Endodermal cell (in vitro differentiated cells): Measurements from ENCODE around the gene PLSCR4. TPM values are rescaled to one million over a fixed set of nuclear protein-coding genes. Genes with fewer than 3 reads are reported as not detected.

Experiments
- DNase-seq: peaks from one replicate; pipeline ENCODE4 v3.0.0-alpha.2; 2017
- H3K27ac ChIP-seq: 2 replicates; pipeline ENCODE4 v1.5.1; 2013; ENCODE audit warnings: mild to moderate bottlenecking, low read depth, low read length, moderate library complexity
- H3K27me3 ChIP-seq: 2 replicates; pipeline ENCODE4 v1.6.1; 2013; ENCODE audit warnings: mild to moderate bottlenecking, low read length, moderate library complexity; ENCODE audit not compliant: insufficient read depth, control insufficient read depth, poor library complexity, severe bottlenecking
- H3K36me3 ChIP-seq: 2 replicates; pipeline ENCODE4 v1.7.0; 2013; ENCODE audit warnings: mild to moderate bottlenecking, low read length, moderate library complexity; ENCODE audit not compliant: control insufficient read depth, insufficient read depth
- H3K4me1 ChIP-seq: one replicate; pipeline ENCODE4 v1.7.0; 2013; ENCODE audit warnings: low read length; ENCODE audit not compliant: control insufficient read depth, insufficient read depth
- H3K4me3 ChIP-seq: 2 replicates; pipeline ENCODE4 v1.5.1; 2013; ENCODE audit warnings: mild to moderate bottlenecking, low read length, moderate library complexity
- H3K9ac ChIP-seq: 2 replicates; pipeline ENCODE4 v1.6.1; 2013; ENCODE audit warnings: mild to moderate bottlenecking, low read length, moderate library complexity; ENCODE audit not compliant: poor library complexity, severe bottlenecking; ENCODE audit errors: extremely low read depth
- H3K9me3 ChIP-seq: 2 replicates; pipeline ENCODE4 v1.6.1; 2013; ENCODE audit warnings: mild to moderate bottlenecking, low read length, moderate library complexity; ENCODE audit not compliant: control insufficient read depth
- H3K27ac Mint-ChIP-seq: 2 replicates; pipeline ENCODE4 v1.8.0; 2020; ENCODE audit warnings: mixed read lengths
- H3K27me3 Mint-ChIP-seq: 2 replicates; pipeline ENCODE4 v1.8.0; 2021; ENCODE audit warnings: mild to moderate bottlenecking, mixed read lengths; ENCODE audit not compliant: insufficient read depth
- H3K36me3 Mint-ChIP-seq: 2 replicates; pipeline ENCODE4 v1.8.0; 2020; ENCODE audit warnings: low read depth, mixed read lengths
- H3K4me1 Mint-ChIP-seq: 2 replicates; pipeline ENCODE4 v1.8.0; 2020; ENCODE audit warnings: mixed read lengths
- H3K4me3 Mint-ChIP-seq: 2 replicates; pipeline ENCODE4 v1.8.0; 2020; ENCODE audit warnings: mild to moderate bottlenecking, moderate library complexity, mixed read lengths
- H3K9me3 Mint-ChIP-seq: 2 replicates; pipeline ENCODE4 v1.8.0; 2020; ENCODE audit warnings: mild to moderate bottlenecking, mixed read lengths
- WGBS, 2 experiments: methylation state at CpG; one replicate each; pipeline versions ENCODE4 v1.1.5 to v1.1.7; 2013; ENCODE audit warnings: missing lambda C conversion rate in 2 of 2, mixed read lengths in 1 of 2; ENCODE audit not compliant: insufficient coverage in 1 of 2, insufficient read length in 1 of 2; 5-methylcytosine and 5-hydroxymethylcytosine counted together
- total RNA-seq, 2 donors: library from RNA; stranded (reverse); fragmentation: NEBNext Ultra II Directional in 1 of 2; extraction: Animal tissue kit (Norgen Biotek cat#: 25700) in 1 of 2; gene quantifications; 2 replicates in 1 of 2; 3 replicates in 1 of 2; pipeline ENCODE4 v1.2.1, GENCODE V29; 2021
- TF ChIP-seq, protein P1 (sequence below): fragments of 200-600 bp; sonication (generic); conservative IDR thresholded peaks from 2 replicates; pipeline ENCODE4 v1.5.0; 2021; ENCODE audit warnings: antibody characterized with exemption, mild to moderate bottlenecking

PLSCR4 gene
- total RNA-seq, 2 donors from 2014 or later: 9.3 to 12.3 TPM

DNA sequence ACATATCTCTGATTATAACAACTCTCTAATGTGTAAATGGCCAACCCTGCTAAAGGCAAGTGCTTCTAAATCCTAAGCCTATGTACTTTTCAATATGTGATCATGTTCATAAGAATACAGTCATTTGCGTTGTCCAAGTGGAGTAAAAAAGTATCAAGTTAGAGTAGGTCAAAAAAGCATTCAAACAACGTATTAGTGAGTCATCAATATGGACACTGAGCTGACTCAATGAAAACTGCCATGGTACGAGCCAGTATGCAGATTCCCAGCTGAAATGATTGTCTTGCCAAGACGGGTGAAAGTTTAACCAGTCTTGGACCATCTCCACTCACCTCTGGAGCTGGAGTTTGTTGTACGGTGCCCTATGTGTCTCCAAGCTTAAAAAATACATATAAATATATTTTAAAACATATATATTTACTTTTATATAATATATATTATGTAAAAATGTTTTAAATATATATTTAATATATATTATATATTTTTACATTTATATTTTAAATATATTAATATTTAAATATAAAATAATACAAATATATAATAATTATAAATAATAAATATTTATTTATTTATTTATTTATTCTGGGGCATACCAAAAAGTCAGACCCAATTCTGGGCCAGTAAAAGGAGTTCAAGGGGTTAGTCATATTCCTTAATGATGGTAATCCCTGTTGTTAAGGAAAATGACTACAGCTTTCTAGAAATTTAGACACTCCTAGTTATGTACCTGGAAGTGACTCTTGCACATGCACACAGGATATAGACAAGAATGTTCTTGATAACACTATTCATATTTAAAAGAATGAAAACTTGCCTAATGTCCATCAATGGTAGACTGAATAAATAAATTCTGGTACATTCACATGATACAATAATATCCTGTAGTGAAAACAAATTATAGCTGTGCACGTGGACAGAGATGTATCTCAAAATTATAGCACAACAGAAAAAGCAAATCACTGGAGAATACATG lies 27.2 kb downstream of the PLSCR4 start:
- no peak overlapping the region for H3K4me3 Mint-ChIP-seq
- H3K36me3 Mint-ChIP-seq: peaks cover 29% of the 10 kb centered on the region
- H3K4me3 ChIP-seq: no peak overlapping the region
- no peaks in the 10 kb centered on the region for H3K27me3 ChIP-seq
- H3K4me1 ChIP-seq: peaks cover 3% of the 10 kb centered on the region
- no peak for DNase-seq
- H3K9ac ChIP-seq: no peak overlapping the region
- peaks cover 30% of the 10 kb centered on the region for H3K4me1 Mint-ChIP-seq
- 93 to 98% methylated on average over 4 to 5 of the region's 6 CpGs for WGBS, 2 experiments
- peaks cover 20% of the 10 kb centered on the region for H3K9me3 Mint-ChIP-seq
- no peaks in the 10 kb centered on the region for H3K36me3 ChIP-seq
- H3K27ac Mint-ChIP-seq: no peak overlapping the region
- H3K27ac ChIP-seq: no peak overlapping the region
- peaks cover 5% of the 10 kb centered on the region for H3K9me3 ChIP-seq
- TF ChIP-seq, protein P1, sequence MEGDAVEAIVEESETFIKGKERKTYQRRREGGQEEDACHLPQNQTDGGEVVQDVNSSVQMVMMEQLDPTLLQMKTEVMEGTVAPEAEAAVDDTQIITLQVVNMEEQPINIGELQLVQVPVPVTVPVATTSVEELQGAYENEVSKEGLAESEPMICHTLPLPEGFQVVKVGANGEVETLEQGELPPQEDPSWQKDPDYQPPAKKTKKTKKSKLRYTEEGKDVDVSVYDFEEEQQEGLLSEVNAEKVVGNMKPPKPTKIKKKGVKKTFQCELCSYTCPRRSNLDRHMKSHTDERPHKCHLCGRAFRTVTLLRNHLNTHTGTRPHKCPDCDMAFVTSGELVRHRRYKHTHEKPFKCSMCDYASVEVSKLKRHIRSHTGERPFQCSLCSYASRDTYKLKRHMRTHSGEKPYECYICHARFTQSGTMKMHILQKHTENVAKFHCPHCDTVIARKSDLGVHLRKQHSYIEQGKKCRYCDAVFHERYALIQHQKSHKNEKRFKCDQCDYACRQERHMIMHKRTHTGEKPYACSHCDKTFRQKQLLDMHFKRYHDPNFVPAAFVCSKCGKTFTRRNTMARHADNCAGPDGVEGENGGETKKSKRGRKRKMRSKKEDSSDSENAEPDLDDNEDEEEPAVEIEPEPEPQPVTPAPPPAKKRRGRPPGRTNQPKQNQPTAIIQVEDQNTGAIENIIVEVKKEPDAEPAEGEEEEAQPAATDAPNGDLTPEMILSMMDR: no peak
- H3K27me3 Mint-ChIP-seq: no peaks in the 10 kb centered on the region

DNA sequence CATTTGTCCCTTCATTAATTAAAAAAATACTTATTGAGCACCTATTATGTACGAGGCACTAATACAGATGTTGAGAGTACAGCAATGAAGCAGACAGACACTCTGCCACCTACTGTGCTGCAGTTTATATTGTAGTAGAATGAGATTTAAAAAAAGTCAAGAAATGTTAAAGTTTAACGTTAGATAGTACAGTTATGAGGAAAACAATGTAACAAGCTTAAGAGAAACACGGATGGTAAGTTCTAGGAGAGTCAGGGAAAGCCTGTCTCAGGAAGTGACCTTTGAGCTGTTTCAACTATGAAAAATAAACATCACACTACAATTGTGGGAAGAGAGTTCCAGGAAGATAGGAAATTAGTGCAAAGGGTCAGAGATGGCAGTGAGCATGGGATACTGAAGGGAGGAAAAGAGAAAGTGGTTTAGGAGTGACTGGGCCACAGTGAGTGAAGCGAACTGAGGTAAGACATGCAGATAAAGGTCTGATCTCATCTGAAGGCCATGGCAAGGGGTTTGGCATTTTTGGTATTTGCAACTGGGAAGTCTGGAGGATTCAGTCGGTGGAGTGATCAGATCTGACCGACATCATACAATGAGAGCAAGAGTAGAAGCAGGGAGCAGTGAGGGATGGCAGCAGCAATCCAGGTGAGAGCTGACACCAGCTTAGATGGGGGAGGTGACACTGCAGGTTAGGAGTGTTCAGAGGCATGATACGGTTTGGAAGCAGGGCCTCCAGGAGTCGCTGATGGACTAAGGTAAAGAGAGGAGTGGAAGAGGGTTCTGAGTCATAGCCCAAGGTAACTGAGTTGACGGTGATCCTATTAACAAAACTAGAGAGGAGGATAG lies 28.5 kb downstream of the PLSCR4 start:
- Mint-ChIP-seq H3K27ac (peak overlapping the region; percentile 15), H3K4me3 (no peak overlapping the region), H3K27me3 (no peaks in the 10 kb centered on the region), H3K4me1 (peaks cover 20% of the 10 kb centered on the region), H3K36me3 (peaks cover 32% of the 10 kb centered on the region), H3K9me3 (peaks cover 20% of the 10 kb centered on the region)
- Histone ChIP-seq H3K4me1 (peaks cover 3% of the 10 kb centered on the region), H3K36me3 (no peaks in the 10 kb centered on the region), H3K9ac (no peak overlapping the region), H3K9me3 (peaks cover 5% of the 10 kb centered on the region), H3K4me3 (no peak overlapping the region), H3K27ac (no peak overlapping the region), H3K27me3 (no peaks in the 10 kb centered on the region)
- TF ChIP-seq, protein P1: peak; percentile 67
- WGBS, 2 experiments: 79 to 84% methylated on average over 7 to 9 of the region's 9 CpGs
- DNase-seq: peak; percentile 81

DNA sequence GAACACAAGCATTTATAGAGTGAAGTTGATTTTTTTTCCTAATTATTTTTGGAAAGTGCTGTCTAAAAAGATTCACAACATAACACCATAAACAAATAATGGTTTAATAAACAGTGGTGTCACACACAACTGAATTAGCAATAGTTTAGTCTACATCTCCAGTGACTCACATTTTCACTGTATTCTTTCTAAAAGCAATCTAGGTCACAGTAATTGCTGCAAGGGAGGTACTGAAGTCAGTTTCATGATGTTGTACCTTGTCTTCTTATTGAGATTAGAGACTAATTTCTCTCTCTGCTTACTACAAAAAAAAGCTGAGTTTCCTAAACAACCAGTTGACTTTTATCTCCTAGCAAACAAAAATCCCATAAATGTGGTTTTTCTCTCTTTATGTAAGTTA lies 29.6 kb downstream of the PLSCR4 start:
- H3K9ac ChIP-seq: no peak overlapping the region
- H3K9me3 ChIP-seq: peaks cover 5% of the 10 kb centered on the region
- Mint-ChIP-seq H3K9me3 (peaks cover 20% of the 10 kb centered on the region), H3K4me3 (no peak overlapping the region), H3K36me3 (peaks cover 32% of the 10 kb centered on the region), H3K4me1 (peaks cover 14% of the 10 kb centered on the region), H3K27ac (no peak overlapping the region), H3K27me3 (no peaks in the 10 kb centered on the region)
- no peak overlapping the region for H3K4me3 ChIP-seq
- TF ChIP-seq, protein P1: no peak
- H3K36me3 ChIP-seq: no peaks in the 10 kb centered on the region
- peaks cover 3% of the 10 kb centered on the region for H3K4me1 ChIP-seq
- H3K27me3 ChIP-seq: no peaks in the 10 kb centered on the region
- no peak overlapping the region for H3K27ac ChIP-seq
- no peak for DNase-seq
